Stomach (tissue), 4 donors: ENCODE data around the gene SPHK1.
"Not testable (repeated sequence)": the region's sequence is repeated elsewhere in the genome, so short reads cannot be mapped to it uniquely, and the experiment has no call there.

Experiments used
- EP300 ChIP-seq: sonication (generic); formaldehyde crosslinking; IDR thresholded peaks from one replicate; pipeline ENCODE4 v1.6.1; 2017; ENCODE audit warnings: antibody characterized with exemption
- POLR2A ChIP-seq, 4 donors: fragments of 450-650 bp; IDR thresholded peaks; one replicate each; pipeline ENCODE4 v1.6.1; 2016; ENCODE audit warnings: antibody characterized with exemption in 4 of 4, control low read depth in 2 of 4, mild to moderate bottlenecking in 1 of 4, moderate library complexity in 1 of 4
- TF ChIP-seq, protein P1 (sequence below), 7 experiments: fragments of 450-650 bp in 4 of 7; fragments of 200-600 bp in 3 of 7; sonication (generic) in 3 of 7; IDR thresholded peaks; one replicate each; pipeline ENCODE4 v1.5.1; 2016 to 2019; ENCODE audit warnings: antibody characterized with exemption in 7 of 7, control low read depth in 2 of 7, mild to moderate bottlenecking in 1 of 7

DNA sequence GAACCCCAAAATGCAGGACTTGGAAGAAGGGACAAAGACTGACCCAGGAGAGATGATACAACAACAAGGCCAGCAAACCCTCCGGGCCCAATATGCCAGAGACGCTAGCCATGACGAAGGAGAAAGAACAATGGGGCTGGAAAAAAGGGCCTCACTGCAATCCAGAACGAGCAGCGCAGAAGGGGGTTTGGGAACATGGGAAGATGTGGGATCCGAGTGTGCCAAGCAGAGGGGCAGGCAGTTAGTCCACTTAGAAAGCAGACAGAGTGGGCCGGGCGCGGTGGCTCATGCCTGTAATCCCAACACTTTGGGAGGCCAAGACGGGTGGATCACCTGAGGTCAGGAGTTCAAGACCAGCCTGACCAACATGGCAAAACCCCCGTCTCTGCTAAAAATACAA is 37.5 kb upstream of the SPHK1 start:
- TF ChIP-seq, protein P1, sequence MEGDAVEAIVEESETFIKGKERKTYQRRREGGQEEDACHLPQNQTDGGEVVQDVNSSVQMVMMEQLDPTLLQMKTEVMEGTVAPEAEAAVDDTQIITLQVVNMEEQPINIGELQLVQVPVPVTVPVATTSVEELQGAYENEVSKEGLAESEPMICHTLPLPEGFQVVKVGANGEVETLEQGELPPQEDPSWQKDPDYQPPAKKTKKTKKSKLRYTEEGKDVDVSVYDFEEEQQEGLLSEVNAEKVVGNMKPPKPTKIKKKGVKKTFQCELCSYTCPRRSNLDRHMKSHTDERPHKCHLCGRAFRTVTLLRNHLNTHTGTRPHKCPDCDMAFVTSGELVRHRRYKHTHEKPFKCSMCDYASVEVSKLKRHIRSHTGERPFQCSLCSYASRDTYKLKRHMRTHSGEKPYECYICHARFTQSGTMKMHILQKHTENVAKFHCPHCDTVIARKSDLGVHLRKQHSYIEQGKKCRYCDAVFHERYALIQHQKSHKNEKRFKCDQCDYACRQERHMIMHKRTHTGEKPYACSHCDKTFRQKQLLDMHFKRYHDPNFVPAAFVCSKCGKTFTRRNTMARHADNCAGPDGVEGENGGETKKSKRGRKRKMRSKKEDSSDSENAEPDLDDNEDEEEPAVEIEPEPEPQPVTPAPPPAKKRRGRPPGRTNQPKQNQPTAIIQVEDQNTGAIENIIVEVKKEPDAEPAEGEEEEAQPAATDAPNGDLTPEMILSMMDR (IDR thresholded peaks at IDR 0.05), result not testable (repeated sequence)
- TF ChIP-seq EP300; POLR2A (IDR thresholded peaks at IDR 0.05): not testable (repeated sequence)
